HG03159 (cell line): ENCODE data around the gene CCDC117.
"Not testable (repeated sequence)": the region's sequence is repeated elsewhere in the genome, so short reads cannot be mapped to it uniquely, and the experiment has no call there.

ENCODE experiments used
- ATAC-seq: cut with Tn5 transposase; IDR thresholded peaks from one replicate; pipeline ENCODE4 v1.9.1; 2021; ENCODE audit warnings: mild to moderate bottlenecking, moderate library complexity; ENCODE audit not compliant: unreplicated experiment

Gene CCDC117

GRCh38 chr22:28772633-28773460 is at the start of gene CCDC117:
Gene CCDC117, plus strand, starts transcription at chr22:28772695. Its CDS starts 155 bp downstream, at chr22:28772850.
- peak; percentile 85 for ATAC-seq

GRCh38 chr22:28728002-28728401 is 44.5 kb upstream of the CCDC117 start:
- ATAC-seq = no peak

- ATAC-seq = no peak
Measured at GRCh38 chr22:28728621-28729313, 43.7 kb upstream of the CCDC117 start.

- ATAC-seq = no peak
Measured at GRCh38 chr22:28730179-28730578, 42.3 kb upstream of the CCDC117 start.

- ATAC-seq = no peak
Measured at GRCh38 chr22:28734393-28734792, 38.1 kb upstream of the CCDC117 start.

- no peak for ATAC-seq
Measured at GRCh38 chr22:28736301-28737155, 36.0 kb upstream of the CCDC117 start.

GRCh38 chr22:28737701-28738100 is 34.8 kb upstream of the CCDC117 start:
- ATAC-seq = no peak

- ATAC-seq = not testable (repeated sequence)
Measured at GRCh38 chr22:28738876-28739275, 33.6 kb upstream of the CCDC117 start.

GRCh38 chr22:28741200-28741784 is 31.2 kb upstream of the CCDC117 start:
- no peak for ATAC-seq

GRCh38 chr22:28741785-28742561 is 30.5 kb upstream of the CCDC117 start, which contains the start of the genes CHEK2 and HSCB:
Gene CHEK2, minus strand, starts transcription at chr22:28741820. Its CDS starts 7,099 bp downstream, at chr22:28734721.
Gene HSCB, plus strand, starts transcription at chr22:28742039. Its CDS starts 57 bp downstream, at chr22:28742096.
- ATAC-seq = peak; percentile 92

GRCh38 chr22:28742562-28742962 is 29.9 kb upstream of the CCDC117 start:
- ATAC-seq = no peak

GRCh38 chr22:28743852-28744251 is 28.6 kb upstream of the CCDC117 start:
- no peak for ATAC-seq

- no peak for ATAC-seq
Measured at GRCh38 chr22:28750471-28750881, 22.0 kb upstream of the CCDC117 start.

GRCh38 chr22:28754512-28754911 is 18.0 kb upstream of the CCDC117 start:
- not testable (repeated sequence) for ATAC-seq

GRCh38 chr22:28759861-28760560 is 12.5 kb upstream of the CCDC117 start:
- ATAC-seq = no peak

- ATAC-seq = no peak
Measured at GRCh38 chr22:28761449-28761755, 11.1 kb upstream of the CCDC117 start.

GRCh38 chr22:28762000-28762399 is 10.5 kb upstream of the CCDC117 start:
- not testable (repeated sequence) for ATAC-seq

GRCh38 chr22:28766628-28767027 is 5.9 kb upstream of the CCDC117 start:
- ATAC-seq = no peak

- no peak for ATAC-seq
Measured at GRCh38 chr22:28768701-28769393, 3.6 kb upstream of the CCDC117 start.
